Activated gamma-delta T cell (primary cell): ENCODE data around the gene BTC.
"Not testable (repeated sequence)": the region's sequence is repeated elsewhere in the genome, so short reads cannot be mapped to it uniquely, and the experiment has no call there.

ENCODE experiments used
- DNase-seq: peaks from one replicate; lab custom pipeline; 2025; lab: John Stamatoyannopoulos, UW

BTC gene

DNA sequence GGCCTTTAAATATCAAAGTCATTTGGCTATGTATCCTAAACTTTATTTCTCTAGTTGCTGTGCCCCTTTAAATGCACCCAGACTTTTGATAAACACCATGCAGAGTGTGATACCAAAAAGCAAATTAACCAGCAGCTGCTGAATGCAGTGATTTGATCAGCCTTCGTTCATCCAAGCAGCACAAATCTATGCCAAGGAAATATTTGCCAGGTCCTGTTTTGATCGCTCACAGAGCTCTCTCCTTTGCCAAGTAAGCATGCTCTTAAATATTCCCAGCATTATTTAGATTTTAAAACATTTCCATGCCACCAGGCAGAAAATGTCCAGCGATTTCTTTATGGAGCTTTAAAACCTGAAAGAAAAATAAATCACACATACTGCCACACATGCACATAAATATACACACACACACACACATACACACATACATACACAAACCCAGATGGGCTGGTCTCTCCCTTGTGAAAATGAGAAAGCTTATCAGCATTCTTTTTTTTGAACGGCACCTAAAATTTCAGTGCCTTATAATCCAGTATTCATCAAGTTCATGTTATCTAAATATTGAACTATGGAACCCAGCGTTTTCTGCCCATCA is 35.7 kb downstream of the BTC start:
- no peak for DNase-seq

DNA sequence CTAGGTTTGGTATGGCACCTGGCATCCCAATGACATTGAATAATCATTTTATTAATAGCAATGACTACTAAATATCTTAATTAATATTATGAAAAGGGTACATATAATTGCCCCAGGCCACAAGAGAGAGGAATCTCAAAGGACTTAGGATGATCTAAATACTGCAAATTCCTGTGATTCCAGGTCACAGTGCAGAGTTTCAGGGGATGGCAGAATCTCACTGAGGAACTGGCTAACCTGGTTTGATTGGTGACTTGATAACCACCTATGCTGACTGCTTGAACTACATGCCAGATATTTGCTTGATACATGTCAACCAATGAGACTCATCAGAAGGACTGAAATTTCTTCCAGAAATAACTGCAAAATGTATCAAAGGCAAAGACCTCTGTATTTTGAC is 37.2 kb downstream of the BTC start:
- DNase-seq: no peak

DNA sequence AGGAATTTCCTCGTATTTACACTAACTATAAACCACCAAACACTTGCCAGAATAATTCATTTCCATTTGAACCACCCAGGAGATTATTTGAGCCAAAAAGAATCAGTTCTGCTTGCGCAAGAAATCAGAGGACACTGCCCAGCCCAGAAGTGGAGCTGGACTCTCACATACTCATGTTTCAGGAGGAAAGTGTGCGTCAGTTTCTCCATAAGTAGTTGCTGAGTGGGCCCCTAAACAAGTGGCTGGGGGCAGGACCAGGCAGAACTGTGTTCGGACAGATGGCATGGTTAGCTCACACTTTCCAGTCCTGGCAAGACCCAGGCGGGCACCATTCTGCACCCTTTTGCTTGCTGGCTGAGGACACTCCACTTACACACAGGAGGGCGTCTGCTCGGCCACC is 38.8 kb downstream of the BTC start:
- no peak for DNase-seq

DNA sequence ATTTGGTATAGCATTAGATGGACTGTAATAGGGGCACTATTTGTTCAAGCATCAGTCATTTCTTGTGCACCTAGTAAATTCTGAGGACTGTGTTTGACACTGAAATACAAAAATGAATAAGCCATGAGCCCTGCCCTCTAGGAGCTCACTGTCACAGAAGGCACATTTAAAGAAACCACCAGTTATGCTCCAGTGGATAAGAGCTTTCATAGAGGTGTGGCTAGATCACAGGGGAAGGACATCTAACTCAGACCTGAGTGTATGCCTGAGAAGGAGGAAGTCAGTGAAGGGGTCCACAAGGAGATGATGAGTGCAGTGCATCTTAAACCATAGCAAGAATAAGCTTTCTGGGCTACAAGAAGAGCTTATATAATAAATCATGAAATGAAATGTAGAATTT is 40.1 kb downstream of the BTC start:
- no peak for DNase-seq

DNA sequence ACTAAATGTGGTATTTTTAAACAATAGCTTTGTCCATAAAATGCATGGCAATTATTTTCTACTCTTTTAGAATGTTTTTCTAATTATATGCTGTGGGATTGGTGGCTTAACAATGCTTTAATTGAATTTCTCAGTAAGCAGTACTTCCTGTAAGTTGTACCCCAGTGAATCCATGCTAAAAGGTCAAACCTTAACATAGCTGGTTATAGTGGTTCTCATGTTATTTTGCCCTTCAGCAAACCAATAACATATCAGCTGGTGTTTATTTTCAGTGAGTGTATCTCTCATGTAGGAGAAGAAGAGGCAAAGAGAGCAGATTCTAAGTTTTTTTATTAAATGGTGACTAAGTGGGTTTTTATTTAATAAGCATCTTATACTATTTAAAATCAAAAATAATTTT is 41.5 kb downstream of the BTC start:
- DNase-seq: no peak

DNA sequence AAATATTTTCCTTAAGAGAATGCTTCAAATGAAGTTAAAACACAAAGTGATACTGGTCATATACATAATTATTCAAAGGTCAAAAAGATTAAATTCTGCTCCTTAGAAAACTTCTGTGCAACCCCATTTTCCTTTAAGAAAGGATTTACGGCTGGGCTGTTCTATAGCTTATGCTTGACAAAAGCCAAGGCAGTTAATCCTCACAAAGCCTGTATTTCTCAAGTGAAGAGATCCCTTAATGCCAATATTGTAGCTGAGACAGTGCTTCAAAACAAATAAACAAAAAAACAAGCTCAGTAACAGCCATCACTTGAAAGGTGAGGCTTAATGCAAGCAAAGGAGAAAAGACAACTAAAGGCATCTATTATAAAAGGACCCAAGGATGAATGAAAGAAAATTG is 42.5 kb downstream of the BTC start:
- DNase-seq: no peak

DNA sequence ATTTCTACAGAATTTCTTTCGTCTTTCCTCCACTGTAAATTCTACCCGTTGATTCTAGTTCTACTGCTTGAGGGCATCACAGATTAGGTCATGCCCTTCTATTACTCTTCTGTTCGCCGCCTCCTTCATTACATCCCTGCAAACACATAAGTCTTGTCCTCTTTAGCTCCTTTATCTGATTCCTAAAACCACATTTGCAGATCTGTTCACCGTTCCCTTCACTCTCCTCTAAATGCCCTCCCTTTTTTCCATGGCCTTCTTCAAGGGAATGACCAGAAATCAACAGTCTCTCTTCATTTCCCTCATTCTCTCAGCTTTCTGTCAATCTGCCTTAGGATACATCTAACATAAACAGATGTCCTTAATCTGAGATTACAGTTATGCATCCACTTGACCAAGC is 43.1 kb downstream of the BTC start:
- no peak for DNase-seq

DNA sequence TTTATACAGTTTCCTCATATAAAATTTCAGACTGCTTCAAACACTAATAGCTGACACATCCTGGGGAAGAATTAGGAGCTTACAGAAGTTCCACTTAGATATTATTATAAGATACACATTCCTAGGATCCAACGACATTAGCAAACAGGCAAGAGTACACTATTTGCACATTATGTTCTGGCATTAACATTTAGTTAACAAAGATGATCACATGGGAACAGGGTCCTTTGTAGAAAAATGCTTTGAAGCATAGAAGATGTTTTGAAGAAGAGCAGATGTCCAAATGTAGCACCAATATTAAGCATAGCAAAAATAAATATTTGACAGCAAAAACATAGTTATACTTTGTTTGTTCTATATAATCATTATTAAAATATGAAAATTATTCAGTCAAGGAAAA is 52.1 kb downstream of the BTC start:
- DNase-seq: no peak

DNA sequence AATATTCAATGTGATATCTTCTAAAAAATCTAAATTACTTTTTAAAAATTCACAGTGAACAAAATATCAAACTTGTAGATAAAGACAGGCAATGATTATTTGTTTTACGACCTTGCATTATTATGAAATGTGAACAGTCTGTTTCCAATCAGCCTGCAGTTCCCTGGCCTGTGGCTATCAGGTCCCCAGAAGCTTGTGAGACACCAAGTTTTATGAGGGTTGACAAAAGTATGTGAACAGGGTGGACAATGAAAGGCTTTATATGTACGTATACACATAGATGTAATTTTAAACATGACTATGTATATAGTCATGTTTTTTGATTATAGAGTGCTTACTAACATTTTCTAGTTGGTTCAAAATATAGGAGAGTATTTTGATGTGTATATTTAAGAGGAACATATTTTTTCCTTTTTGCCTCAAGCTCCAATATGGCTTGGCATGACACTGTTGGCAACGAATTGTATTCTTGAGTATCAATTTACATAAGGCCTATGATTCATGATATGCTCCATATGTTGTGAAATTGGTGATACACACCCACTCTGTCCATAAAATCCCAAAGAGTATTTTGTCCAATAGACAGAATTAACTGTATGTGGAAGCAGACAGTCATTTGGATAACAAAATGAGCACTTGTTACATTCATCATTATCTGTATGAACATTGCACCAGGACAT is 55.7 kb downstream of the BTC start:
- no peak for DNase-seq

DNA sequence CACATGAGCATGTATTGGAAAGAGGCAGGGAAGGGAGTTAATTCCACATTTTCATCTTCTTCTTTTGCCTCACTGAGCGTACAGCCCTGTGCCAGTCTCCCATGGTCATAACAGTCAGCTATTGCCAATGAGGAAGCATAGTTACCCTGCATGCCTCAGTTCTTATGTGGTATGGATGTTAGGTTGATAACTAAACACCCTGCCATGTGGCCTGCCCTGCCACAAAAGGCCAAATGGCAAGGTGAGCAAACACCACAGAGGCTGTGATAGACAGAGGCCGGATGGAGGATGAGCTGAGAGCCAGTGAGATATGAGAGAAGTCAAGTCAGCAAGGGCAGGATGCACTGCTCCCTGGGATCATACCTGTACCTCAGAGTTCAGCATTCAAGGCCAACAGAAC is 59.3 kb downstream of the BTC start:
- DNase-seq: no peak

DNA sequence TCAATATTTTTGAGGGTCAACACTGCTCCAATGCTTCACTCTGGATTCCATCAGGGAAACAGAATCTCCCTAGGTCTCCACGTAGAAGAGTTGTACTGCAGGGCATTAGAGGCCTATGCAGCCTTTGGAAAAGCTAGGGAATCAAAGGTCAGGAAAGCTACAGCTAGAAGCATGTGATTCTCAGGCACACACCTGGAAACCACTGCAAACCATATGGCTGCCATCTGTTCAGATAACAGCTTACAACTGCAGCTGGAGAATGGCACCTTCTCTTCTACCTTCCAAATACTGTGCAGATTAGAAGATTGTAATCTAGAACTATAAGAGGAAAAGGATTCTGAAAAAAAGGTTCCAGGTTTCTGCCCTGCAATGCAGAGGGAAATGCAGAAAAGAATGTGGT is 60.6 kb downstream of the BTC start:
- DNase-seq: no peak

DNA sequence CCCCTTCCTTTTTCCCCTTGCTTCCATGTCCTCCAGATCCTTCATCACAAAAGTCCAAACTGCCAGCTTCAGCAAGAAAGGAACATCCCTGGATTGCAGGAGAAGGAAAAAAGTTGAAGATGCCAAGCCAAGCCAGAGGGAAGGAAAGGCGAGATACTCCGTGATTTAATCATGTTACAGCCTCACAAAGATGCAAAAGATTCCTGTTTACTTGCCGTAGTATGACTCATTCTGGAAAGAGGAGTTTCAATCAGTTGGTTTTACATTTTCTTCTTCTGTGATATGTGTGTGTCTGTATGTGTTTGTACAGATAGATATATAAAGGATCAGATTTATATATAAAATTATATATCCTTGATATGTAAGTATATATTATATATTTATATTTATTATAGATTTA is 69.3 kb downstream of the BTC start:
- DNase-seq: no peak

DNA sequence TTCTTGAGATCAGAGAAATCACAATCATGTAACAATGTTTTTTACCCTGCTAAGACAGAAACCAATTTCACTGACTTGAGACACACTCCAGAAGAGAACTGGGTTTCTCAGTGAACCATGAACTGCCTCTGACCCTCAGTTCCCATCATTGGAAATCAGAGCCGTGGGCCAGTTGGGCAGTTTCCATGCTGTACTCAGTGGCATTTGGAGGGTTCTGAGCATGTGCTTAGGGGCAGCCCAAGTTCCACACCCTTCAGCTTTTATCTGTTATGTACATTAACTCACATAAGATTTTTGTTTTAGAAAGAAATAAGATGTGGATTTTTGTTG is 77.9 kb downstream of the BTC start:
- DNase-seq: no peak

DNA sequence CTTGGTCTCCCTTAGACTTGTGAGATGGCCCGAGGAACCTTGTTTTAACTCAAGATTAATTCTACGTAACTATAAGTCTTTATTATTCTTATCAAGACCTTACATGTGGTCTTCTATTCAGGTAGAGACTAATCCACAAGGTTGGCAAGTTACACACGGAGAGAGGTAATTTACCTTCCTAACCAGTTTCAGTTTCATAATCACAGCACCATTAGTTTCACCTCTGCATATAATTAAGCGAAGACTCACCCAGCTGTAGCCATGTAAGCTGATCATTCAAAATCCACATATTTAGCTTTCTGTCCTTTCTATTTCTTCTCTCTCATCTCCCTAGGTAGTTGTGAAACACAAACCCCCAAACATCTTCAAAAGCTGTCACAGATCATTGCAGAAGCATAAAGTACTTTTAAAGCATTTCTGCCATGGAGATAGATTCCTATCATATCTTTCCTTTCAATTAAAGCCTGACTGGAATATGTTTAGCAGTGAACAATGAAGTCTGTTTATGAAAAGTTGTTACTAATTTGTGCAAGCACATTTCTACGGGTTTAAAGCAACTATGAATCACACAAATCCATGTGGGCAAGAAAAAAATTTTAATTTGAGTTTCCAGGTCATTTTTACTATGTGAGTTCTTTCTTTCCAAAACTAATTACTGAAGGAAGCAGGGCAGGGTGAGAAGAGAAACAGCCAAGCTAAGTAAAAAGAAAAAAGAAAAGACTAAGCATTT is 78.5 kb downstream of the BTC start:
- DNase-seq: no peak

DNA sequence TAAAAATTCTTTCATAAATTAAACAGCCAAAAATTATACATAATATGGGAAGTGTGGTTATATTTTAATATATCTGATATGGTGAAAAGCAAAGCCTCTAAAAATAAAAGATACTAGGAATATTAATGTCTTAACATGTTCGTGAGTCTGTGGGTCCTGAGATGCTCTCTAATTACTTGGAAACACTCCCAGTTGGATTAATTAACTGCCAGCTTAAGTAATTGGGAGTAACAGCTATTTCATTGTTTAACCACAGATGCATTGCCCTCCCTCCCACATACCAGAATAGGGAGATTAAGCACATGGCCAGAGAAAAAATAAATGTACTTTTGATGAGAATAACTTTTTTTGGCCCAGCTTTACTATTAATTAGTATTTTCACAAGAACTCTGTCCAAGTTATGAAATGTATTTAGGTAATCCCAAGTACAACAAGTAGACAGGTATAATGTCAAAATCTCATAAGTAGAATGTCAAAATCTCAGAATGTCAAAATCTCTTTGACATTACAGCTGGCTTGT is 79.7 kb downstream of the BTC start:
- DNase-seq: no peak

DNA sequence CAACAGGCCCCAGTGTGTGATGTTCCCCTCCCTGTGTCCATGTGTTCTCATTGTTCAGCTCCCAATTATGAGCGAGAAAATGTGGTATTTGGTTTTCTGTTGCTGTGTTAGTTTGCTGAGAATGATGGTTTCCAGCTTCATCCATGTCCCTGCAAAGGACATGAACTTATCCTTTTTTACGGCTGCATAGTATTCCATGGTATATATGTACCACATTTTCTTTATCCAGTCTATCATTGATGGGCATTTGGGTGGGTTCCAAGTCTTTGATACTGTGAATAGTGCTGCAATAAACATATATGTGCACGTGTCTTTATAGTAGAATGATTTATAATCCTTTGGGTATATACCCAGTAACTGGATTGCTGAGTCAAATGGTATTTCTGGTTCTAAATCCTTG is 86.2 kb downstream of the BTC start:
- DNase-seq: not testable (repeated sequence)
